Activated naive CD8-positive, alpha-beta T cell (primary cell): ENCODE measurements around the gene CCDC102B.
"Not testable (repeated sequence)": the region's sequence is repeated elsewhere in the genome, so short reads cannot be mapped to it uniquely, and the experiment has no call there.

ENCODE experiments used
- H3K27ac Mint-ChIP-seq: one replicate; pipeline ENCODE4 v1.8.0; 2021; ENCODE audit warnings: mixed read lengths
- H3K27me3 Mint-ChIP-seq: one replicate; pipeline ENCODE4 v1.8.0; 2021; ENCODE audit warnings: mixed read lengths
- H3K36me3 Mint-ChIP-seq: one replicate; pipeline ENCODE4 v1.8.0; 2021; ENCODE audit warnings: mixed read lengths
- H3K4me1 Mint-ChIP-seq: one replicate; pipeline ENCODE4 v1.8.0; 2021; ENCODE audit warnings: low read depth, mixed read lengths
- H3K4me3 Mint-ChIP-seq: one replicate; pipeline ENCODE4 v1.8.0; 2021; ENCODE audit warnings: mild to moderate bottlenecking, mixed read lengths
- H3K9me3 Mint-ChIP-seq: one replicate; pipeline ENCODE4 v1.8.0; 2021; ENCODE audit warnings: low read depth, mixed read lengths

Gene CCDC102B

GRCh38 chr18:68916734-68917133, 118.9 kb downstream of the CCDC102B start:
- H3K9me3 Mint-ChIP-seq = no peaks in the 10 kb centered on the region
- H3K4me3 Mint-ChIP-seq = no peak overlapping the region
- peaks cover 4% of the 10 kb centered on the region for H3K4me1 Mint-ChIP-seq
- no peak overlapping the region for H3K27ac Mint-ChIP-seq
- no peaks in the 10 kb centered on the region for H3K27me3 Mint-ChIP-seq
- no peaks in the 10 kb centered on the region for H3K36me3 Mint-ChIP-seq

GRCh38 chr18:68918216-68918615, 120.3 kb downstream of the CCDC102B start:
- Mint-ChIP-seq H3K4me1 (peaks cover 4% of the 10 kb centered on the region), H3K27me3 (no peaks in the 10 kb centered on the region), H3K9me3 (no peaks in the 10 kb centered on the region), H3K27ac (no peak overlapping the region), H3K36me3 (no peaks in the 10 kb centered on the region), H3K4me3 (no peak overlapping the region)

GRCh38 chr18:68919900-68920299, 122.0 kb downstream of the CCDC102B start:
- Mint-ChIP-seq H3K27me3 (no peaks in the 10 kb centered on the region), H3K36me3 (no peaks in the 10 kb centered on the region), H3K27ac (no peak overlapping the region), H3K4me1 (no peaks in the 10 kb centered on the region), H3K9me3 (no peaks in the 10 kb centered on the region), H3K4me3 (no peak overlapping the region)

- Mint-ChIP-seq H3K27ac (no peak overlapping the region), H3K9me3 (no peaks in the 10 kb centered on the region), H3K4me1 (no peaks in the 10 kb centered on the region), H3K36me3 (no peaks in the 10 kb centered on the region), H3K4me3 (no peak overlapping the region), H3K27me3 (peaks cover 2% of the 10 kb centered on the region)
Observed at GRCh38 chr18:68922392-68922791, 124.5 kb downstream of the CCDC102B start.

- Mint-ChIP-seq H3K27ac (no peak overlapping the region), H3K4me3 (no peak overlapping the region)
Observed at GRCh38 chr18:68925268-68925667, 127.4 kb downstream of the CCDC102B start.

GRCh38 chr18:68928762-68929675, 131.1 kb downstream of the CCDC102B start:
- Mint-ChIP-seq H3K9me3 (no peaks in the 10 kb centered on the region), H3K27me3 (peaks cover 2% of the 10 kb centered on the region), H3K36me3 (no peaks in the 10 kb centered on the region), H3K27ac (no peak overlapping the region), H3K4me3 (no peak overlapping the region), H3K4me1 (no peaks in the 10 kb centered on the region)

More at GRCh38 chr18:68925268-68925667, 127.4 kb downstream of the CCDC102B start:
- no peaks in the 10 kb centered on the region for H3K36me3 Mint-ChIP-seq
- H3K9me3 Mint-ChIP-seq = no peaks in the 10 kb centered on the region
- H3K4me1 Mint-ChIP-seq = no peaks in the 10 kb centered on the region
- H3K27me3 Mint-ChIP-seq = peaks cover 2% of the 10 kb centered on the region

GRCh38 chr18:68935686-68936085, 137.8 kb downstream of the CCDC102B start:
- Mint-ChIP-seq H3K4me3 (no peak overlapping the region), H3K27ac (no peak overlapping the region), H3K36me3 (no peaks in the 10 kb centered on the region), H3K4me1 (no peaks in the 10 kb centered on the region), H3K27me3 (no peaks in the 10 kb centered on the region), H3K9me3 (peaks cover 5% of the 10 kb centered on the region)

- no peaks in the 10 kb centered on the region for H3K4me1 Mint-ChIP-seq
- peaks cover 5% of the 10 kb centered on the region for H3K9me3 Mint-ChIP-seq
- no peak overlapping the region for H3K4me3 Mint-ChIP-seq
- no peaks in the 10 kb centered on the region for H3K27me3 Mint-ChIP-seq
- no peak overlapping the region for H3K27ac Mint-ChIP-seq
- no peaks in the 10 kb centered on the region for H3K36me3 Mint-ChIP-seq
Observed at GRCh38 chr18:68937029-68937599, 139.2 kb downstream of the CCDC102B start.

GRCh38 chr18:68940039-68940438, 142.2 kb downstream of the CCDC102B start:
- no peaks in the 10 kb centered on the region for H3K27me3 Mint-ChIP-seq
- no peaks in the 10 kb centered on the region for H3K36me3 Mint-ChIP-seq
- no peaks in the 10 kb centered on the region for H3K4me1 Mint-ChIP-seq

GRCh38 chr18:68940754-68941153, 142.9 kb downstream of the CCDC102B start:
- no peaks in the 10 kb centered on the region for H3K4me1 Mint-ChIP-seq
- H3K9me3 Mint-ChIP-seq = peaks cover 5% of the 10 kb centered on the region
- no peak overlapping the region for H3K4me3 Mint-ChIP-seq
- no peak overlapping the region for H3K27ac Mint-ChIP-seq
- H3K36me3 Mint-ChIP-seq = no peaks in the 10 kb centered on the region
- H3K27me3 Mint-ChIP-seq = no peaks in the 10 kb centered on the region

More at GRCh38 chr18:68940039-68940438, 142.2 kb downstream of the CCDC102B start:
- H3K27ac Mint-ChIP-seq = no peak overlapping the region
- H3K4me3 Mint-ChIP-seq = no peak overlapping the region
- peaks cover 5% of the 10 kb centered on the region for H3K9me3 Mint-ChIP-seq

- Mint-ChIP-seq H3K9me3 (peaks cover 5% of the 10 kb centered on the region), H3K27me3 (no peaks in the 10 kb centered on the region), H3K36me3 (no peaks in the 10 kb centered on the region), H3K4me3 (no peak overlapping the region), H3K4me1 (no peaks in the 10 kb centered on the region), H3K27ac (no peak overlapping the region)
Observed at GRCh38 chr18:68942230-68942629, 144.3 kb downstream of the CCDC102B start.

GRCh38 chr18:68943861-68944260, 146.0 kb downstream of the CCDC102B start:
- not testable (repeated sequence) for H3K9me3 Mint-ChIP-seq, H3K27ac Mint-ChIP-seq, H3K4me1 Mint-ChIP-seq, H3K36me3 Mint-ChIP-seq, H3K4me3 Mint-ChIP-seq, H3K27me3 Mint-ChIP-seq

GRCh38 chr18:68944330-68944729, 146.4 kb downstream of the CCDC102B start:
- H3K9me3 Mint-ChIP-seq = no peaks in the 10 kb centered on the region
- no peak overlapping the region for H3K4me3 Mint-ChIP-seq
- H3K36me3 Mint-ChIP-seq = no peaks in the 10 kb centered on the region
- H3K4me1 Mint-ChIP-seq = no peaks in the 10 kb centered on the region
- H3K27ac Mint-ChIP-seq = no peak overlapping the region
- no peaks in the 10 kb centered on the region for H3K27me3 Mint-ChIP-seq

- H3K27ac Mint-ChIP-seq = no peak overlapping the region
- H3K4me1 Mint-ChIP-seq = no peaks in the 10 kb centered on the region
- no peaks in the 10 kb centered on the region for H3K36me3 Mint-ChIP-seq
- H3K4me3 Mint-ChIP-seq = no peak overlapping the region
- no peaks in the 10 kb centered on the region for H3K9me3 Mint-ChIP-seq
- no peaks in the 10 kb centered on the region for H3K27me3 Mint-ChIP-seq
Observed at GRCh38 chr18:68944826-68945225, 146.9 kb downstream of the CCDC102B start.

- Mint-ChIP-seq H3K27ac (no peak overlapping the region), H3K36me3 (no peaks in the 10 kb centered on the region), H3K9me3 (no peaks in the 10 kb centered on the region), H3K4me3 (no peak overlapping the region), H3K27me3 (no peaks in the 10 kb centered on the region), H3K4me1 (no peaks in the 10 kb centered on the region)
Observed at GRCh38 chr18:68948622-68949021, 150.7 kb downstream of the CCDC102B start.
